ENCODE results near the gene TMEM17. TPM values are rescaled to one million over a fixed set of nuclear protein-coding genes. Genes with fewer than 3 reads are reported as not detected.

TMEM17 gene
- total and polyA plus RNA-seq, 2 of the 13 experiments (the other 11 are each of a cell fraction or from before 2014, with no cell fraction given), result 0.22 to 0.50 TPM

DNA sequence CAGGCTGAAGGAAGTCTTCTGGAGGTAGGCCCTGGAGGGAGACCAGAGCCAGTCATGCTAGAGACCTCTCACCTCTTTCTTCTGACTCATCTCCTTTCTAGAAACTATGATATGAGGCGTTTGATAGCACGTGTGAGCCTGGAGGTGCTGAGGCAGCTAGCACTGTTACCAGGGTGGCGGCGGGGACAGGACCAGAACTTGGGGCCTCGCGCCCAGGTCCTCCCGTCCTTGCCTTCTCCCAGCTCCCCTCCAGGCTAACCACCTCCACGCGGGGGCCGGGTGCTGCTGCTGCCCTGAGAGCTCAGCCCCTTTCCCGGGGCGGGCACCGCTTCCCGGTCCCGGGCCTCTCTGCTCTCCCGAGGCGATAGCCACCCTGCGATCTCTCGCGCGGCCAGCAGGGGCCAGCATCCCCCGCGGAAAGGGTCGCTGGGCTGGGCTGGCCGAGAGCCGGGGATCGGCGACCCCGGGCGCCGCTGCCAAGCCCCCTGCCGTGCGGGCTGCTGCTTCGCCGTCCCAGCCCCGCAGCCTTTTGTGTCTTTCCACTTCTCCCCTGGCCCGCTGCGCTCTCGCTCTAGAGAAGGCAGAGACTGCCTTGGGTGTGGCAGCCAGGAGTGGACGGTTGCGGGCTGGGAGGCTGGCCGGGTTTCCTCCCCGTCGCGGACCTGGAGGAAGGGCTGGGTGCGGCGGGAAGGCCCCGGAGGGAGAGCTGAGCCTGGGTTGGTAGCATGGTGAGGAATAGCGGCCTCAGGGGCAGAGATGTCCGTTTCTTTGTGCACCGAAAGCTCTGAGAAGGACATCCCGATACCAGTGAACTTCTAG, 49.1 kb downstream of the TMEM17 start (continued):
- peak; percentile 55 for TF ChIP-seq HNRNPLL (IDR thresholded peaks at IDR 0.05; ENCODE audit: low read depth, low read length, poor library complexity, severe bottlenecking)
- TF ChIP-seq, protein P1, sequence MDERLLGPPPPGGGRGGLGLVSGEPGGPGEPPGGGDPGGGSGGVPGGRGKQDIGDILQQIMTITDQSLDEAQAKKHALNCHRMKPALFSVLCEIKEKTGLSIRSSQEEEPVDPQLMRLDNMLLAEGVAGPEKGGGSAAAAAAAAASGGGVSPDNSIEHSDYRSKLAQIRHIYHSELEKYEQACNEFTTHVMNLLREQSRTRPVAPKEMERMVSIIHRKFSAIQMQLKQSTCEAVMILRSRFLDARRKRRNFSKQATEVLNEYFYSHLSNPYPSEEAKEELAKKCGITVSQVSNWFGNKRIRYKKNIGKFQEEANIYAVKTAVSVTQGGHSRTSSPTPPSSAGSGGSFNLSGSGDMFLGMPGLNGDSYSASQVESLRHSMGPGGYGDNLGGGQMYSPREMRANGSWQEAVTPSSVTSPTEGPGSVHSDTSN (CRISPR knock-in tag; IDR thresholded peaks at IDR 0.05), result no peak
- peak; percentile 93 for TF ChIP-seq ZNF256 (CRISPR knock-in tag; conservative IDR thresholded peaks at IDR 0.05)
- TF ChIP-seq ZNF383 (CRISPR knock-in tag; IDR thresholded peaks at IDR 0.05; ENCODE audit: borderline replicate concordance), result 0 out of 2 replicates have a peak, but pooled peaks have one; percentile 61
- peak; percentile 97 for TF ChIP-seq TBX2 (CRISPR knock-in tag; IDR thresholded peaks at IDR 0.05; ENCODE audit: borderline replicate concordance)
- TF ChIP-seq ARNT2 (CRISPR knock-in tag; IDR thresholded peaks at IDR 0.05; ENCODE audit: low read depth), result peak; percentile 87
- TF ChIP-seq ZNF510 (CRISPR knock-in tag; IDR thresholded peaks at IDR 0.05; ENCODE audit: low read depth), result peak; percentile 11; the same call in 1 of the 2 replicates
- TF ChIP-seq ZC3H13 (CRISPR knock-in tag; IDR thresholded peaks at IDR 0.05), result peak; percentile 89; the same call in 1 of the 2 replicates
- peak; percentile 100 for TF ChIP-seq STAG1 (CRISPR knock-in tag; IDR thresholded peaks at IDR 0.05)
- TF ChIP-seq SOX6 (IDR thresholded peaks at IDR 0.05), result no peak
- TF ChIP-seq SOX6 (CRISPR knock-in tag; IDR thresholded peaks at IDR 0.05), result peak; percentile 88
- peak; percentile 37; the same call in 1 of the 2 replicates for TF ChIP-seq ZBTB3 (CRISPR knock-in tag; IDR thresholded peaks at IDR 0.05; ENCODE audit: borderline replicate concordance, low read depth)
- peak; percentile 87 for TF ChIP-seq ZFY (CRISPR knock-in tag; IDR thresholded peaks at IDR 0.05)
- no peak for TF ChIP-seq MAFK (conservative IDR thresholded peaks at IDR 0.05 in 1 of 2, IDR thresholded peaks at IDR 0.05 in 1 of 2; ENCODE audit: low read length in 2 of 2)
- no peak for TF ChIP-seq KAT2B (IDR thresholded peaks at IDR 0.05; ENCODE audit: borderline replicate concordance, low read depth, low read length)
- TF ChIP-seq, protein P2, sequence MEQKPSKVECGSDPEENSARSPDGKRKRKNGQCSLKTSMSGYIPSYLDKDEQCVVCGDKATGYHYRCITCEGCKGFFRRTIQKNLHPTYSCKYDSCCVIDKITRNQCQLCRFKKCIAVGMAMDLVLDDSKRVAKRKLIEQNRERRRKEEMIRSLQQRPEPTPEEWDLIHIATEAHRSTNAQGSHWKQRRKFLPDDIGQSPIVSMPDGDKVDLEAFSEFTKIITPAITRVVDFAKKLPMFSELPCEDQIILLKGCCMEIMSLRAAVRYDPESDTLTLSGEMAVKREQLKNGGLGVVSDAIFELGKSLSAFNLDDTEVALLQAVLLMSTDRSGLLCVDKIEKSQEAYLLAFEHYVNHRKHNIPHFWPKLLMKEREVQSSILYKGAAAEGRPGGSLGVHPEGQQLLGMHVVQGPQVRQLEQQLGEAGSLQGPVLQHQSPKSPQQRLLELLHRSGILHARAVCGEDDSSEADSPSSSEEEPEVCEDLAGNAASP (CRISPR knock-in tag; IDR thresholded peaks at IDR 0.05; ENCODE audit: borderline replicate concordance), result peak; percentile 88
- no peak for TF ChIP-seq IKZF1 (IDR thresholded peaks at IDR 0.05)
- TF ChIP-seq, protein P3, sequence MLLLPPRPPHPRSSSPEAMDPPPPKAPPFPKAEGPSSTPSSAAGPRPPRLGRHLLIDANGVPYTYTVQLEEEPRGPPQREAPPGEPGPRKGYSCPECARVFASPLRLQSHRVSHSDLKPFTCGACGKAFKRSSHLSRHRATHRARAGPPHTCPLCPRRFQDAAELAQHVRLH (CRISPR knock-in tag; IDR thresholded peaks at IDR 0.05; ENCODE audit: borderline replicate concordance, low read depth), result peak; percentile 94; the same call in 1 of the 2 replicates
- no peak for TF ChIP-seq FOXM1 (CRISPR knock-in tag; IDR thresholded peaks at IDR 0.05)
- TF ChIP-seq RELA (CRISPR knock-in tag; IDR thresholded peaks at IDR 0.05), result peak; percentile 85
- TF ChIP-seq ZNF703 (CRISPR knock-in tag; IDR thresholded peaks at IDR 0.05; ENCODE audit: borderline replicate concordance), result no peak; the same call in 1 of the 2 replicates
